Activated CD4-positive, alpha-beta T cell treated with anti-CD3 and anti-CD28 coated beads, Interleukin-2, amount 10 ng/mL, durations not matched to agents 24 days and 14 days (primary cell): ENCODE results near the gene TRIM14. TPM values are rescaled to one million over a fixed set of nuclear protein-coding genes. Genes with fewer than 3 reads are reported as not detected.

Experiments
- DNase-seq: peaks from one replicate; pipeline ENCODE4 v3.0.0; 2022
- H3K27ac Mint-ChIP-seq: one replicate; pipeline ENCODE4 v1.8.0; 2022; ENCODE audit warnings: mild to moderate bottlenecking, mixed read lengths
- H3K27me3 Mint-ChIP-seq: one replicate; pipeline ENCODE4 v1.8.0; 2022; ENCODE audit warnings: mixed read lengths
- H3K36me3 Mint-ChIP-seq: one replicate; pipeline ENCODE4 v1.8.0; 2022; ENCODE audit warnings: low read depth, mild to moderate bottlenecking, mixed read lengths
- H3K4me1 Mint-ChIP-seq: one replicate; pipeline ENCODE4 v1.8.0; 2021; ENCODE audit warnings: mixed read lengths
- H3K4me3 Mint-ChIP-seq: one replicate; pipeline ENCODE4 v1.8.0; 2022; ENCODE audit warnings: mild to moderate bottlenecking, moderate library complexity, mixed read lengths
- H3K9me3 Mint-ChIP-seq: one replicate; pipeline ENCODE4 v1.8.0; 2021; ENCODE audit warnings: mixed read lengths
- intact Hi-C: fragments of 100-400 bp; cut with micrococcal nuclease; formaldehyde crosslinking; loops from one replicate; pipeline ENCODE4 v1.15.1; 2023
- total RNA-seq: library from RNA; stranded (reverse); gene quantifications from 2 replicates; pipeline ENCODE4 v1.2.3, GENCODE V29; 2022

The TRIM14 gene
- total RNA-seq, 1 donor from 2014 or later, result 47.8 TPM

DNA sequence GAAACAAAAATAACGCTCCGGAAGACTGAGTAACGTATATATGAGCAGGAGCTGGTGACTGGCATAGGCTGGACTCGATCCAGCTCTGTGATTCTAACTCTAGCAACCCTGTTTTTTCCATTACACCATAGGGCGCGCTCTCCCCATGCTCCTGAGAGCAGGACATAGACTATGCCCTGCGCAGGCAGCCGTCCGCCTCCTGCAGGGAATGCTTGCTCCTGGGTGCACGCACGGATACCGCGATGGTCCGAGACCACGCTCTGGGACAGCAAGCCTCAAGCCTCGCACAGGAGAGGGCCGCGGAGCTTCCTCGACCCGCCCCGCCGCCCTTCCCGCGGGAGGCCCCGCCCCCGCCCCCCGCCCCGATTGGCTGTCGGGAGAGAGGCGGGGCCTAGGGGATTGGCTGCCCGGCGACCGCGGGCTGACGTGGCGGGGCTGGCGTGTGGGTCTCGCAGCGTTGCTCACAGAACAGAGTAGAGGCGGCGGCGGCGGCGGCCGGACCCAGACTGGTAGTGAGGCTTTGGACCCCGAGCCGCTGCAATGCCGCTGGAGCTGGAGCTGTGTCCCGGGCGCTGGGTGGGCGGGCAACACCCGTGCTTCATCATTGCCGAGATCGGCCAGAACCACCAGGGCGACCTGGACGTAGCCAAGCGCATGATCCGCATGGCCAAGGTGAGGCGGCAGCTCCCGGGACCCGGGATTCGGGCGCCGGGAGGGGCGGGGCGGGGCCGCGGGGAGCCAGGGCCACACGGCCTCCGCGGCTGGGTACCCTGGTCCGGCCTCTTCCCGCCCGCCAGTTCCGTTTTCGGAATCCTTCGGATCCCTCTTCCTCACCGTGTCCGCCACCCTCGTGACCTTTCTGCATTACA lies 62.5 kb downstream of the TRIM14 start, which contains the start of gene NANS:
TSS of gene NANS (plus strand) at position 464 of the 869 bp plus-strand sequence. CDS start at position 541, 77 bp downstream.
- H3K27ac Mint-ChIP-seq, result peak within 1 kb of the TSS; percentile 97
- peaks cover 33% of the 10 kb centered on the region for H3K4me1 Mint-ChIP-seq
- DNase-seq, result peak; percentile 98
- peaks cover 23% of the 10 kb centered on the region for H3K36me3 Mint-ChIP-seq
- H3K27me3 Mint-ChIP-seq, result no peaks in the 10 kb centered on the region
- intact Hi-C loops, result loop anchor here (1.0 to 5.0 kb wide), 6 partner anchors 11 to 200 kb away; partner anchors contain the start of genes ANP32B, CORO2A and TRMO
- peak within 1 kb of the TSS; percentile 93 for H3K4me3 Mint-ChIP-seq
- no peaks in the 10 kb centered on the region for H3K9me3 Mint-ChIP-seq

DNA sequence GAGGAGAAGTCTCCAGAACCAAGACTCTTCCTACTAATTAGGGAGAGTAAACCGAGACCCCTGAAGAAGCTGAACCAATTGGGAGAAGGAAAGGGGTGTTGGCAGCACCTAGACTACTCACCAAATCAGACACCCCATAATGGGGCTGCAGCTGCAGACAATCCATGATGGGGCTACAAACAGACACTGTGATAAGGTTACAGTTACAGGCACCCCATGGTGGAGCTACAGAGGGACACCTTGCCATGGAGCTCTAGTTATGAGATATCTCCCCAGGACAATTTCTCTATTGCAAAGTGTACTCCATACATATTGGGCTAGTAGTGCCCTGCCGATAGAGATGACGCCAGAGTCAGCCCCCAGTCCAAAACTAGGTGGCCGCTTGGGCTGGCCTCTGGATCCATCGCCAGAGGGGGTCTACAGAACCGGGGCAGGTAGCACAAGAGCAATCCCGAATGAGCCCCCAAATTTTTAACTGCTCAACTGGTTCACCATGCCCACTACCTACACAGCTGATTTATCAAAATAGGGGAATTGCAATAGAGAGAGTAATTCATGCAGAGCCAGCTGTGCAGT lies 64.6 kb downstream of the TRIM14 start:
- Mint-ChIP-seq H3K36me3 (peaks cover 18% of the 10 kb centered on the region), H3K4me3 (no peak overlapping the region), H3K27ac (no peak overlapping the region), H3K27me3 (no peaks in the 10 kb centered on the region), H3K9me3 (no peaks in the 10 kb centered on the region), H3K4me1 (peaks cover 41% of the 10 kb centered on the region)
- intact Hi-C loops, result no loop called here
- DNase-seq, result no peak

DNA sequence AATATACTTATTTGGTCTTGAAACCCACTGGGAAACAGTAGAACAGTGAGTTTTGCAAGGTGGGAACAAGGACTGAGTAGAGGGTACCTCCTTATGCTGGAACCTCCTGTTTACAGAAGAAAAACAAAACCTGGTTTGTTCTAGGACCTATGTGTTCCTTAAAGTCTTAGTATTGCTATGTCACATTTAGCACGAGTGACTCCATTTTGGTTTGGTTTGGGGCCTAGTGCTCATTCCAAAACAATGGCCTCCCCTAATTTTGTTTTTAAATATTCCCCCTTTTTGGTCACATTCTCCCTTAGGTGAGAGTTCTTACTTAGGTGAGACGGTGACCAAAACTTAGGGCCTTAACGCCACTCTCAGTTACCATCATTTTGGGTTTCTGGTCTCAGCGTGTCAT lies 68.7 kb downstream of the TRIM14 start:
- peaks cover 43% of the 10 kb centered on the region for H3K4me1 Mint-ChIP-seq
- H3K9me3 Mint-ChIP-seq, result peaks cover 3% of the 10 kb centered on the region
- H3K36me3 Mint-ChIP-seq, result peaks cover 37% of the 10 kb centered on the region
- no peak overlapping the region for H3K4me3 Mint-ChIP-seq
- intact Hi-C loops, result no loop called here
- DNase-seq, result no peak
- no peak overlapping the region for H3K27ac Mint-ChIP-seq
- no peaks in the 10 kb centered on the region for H3K27me3 Mint-ChIP-seq

DNA sequence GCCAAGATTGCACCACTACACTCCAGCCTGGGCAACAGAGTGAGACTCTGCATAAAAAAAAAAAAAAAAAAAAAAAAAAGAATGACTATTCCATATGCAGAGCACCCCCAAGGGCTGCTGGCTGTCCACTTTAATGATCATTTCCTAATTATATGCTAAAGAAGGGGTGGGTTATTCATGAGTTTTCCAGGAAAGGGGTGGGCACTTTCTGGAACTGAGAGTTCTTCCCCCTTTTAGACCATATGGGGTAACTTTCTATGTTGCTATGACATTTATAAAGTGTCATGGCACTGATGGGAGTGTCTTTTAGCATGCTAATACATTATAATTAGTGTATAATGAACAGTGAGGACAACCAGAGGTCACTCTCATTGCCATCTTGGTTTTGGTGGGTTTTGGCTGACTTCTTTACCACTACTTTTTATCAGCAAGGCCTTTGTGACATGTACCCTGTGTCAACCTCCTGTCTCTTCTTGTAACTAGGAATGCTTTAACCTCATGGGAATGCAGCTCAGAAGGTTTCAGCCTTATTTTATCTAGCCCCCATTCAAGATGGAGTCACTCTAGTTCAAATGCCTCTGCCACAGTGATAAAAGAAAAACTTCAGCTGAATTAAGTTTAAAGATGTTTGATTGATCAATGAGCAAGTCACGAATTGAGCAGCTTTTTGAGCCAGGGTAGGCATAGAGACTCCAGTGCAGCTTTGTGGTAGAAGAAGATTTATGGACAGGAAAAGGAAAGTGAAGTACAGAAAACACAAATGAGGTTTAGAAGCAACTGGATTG lies 69.5 kb downstream of the TRIM14 start:
- Mint-ChIP-seq H3K9me3 (peaks cover 8% of the 10 kb centered on the region), H3K27ac (no peak overlapping the region), H3K36me3 (peaks cover 42% of the 10 kb centered on the region), H3K4me1 (peaks cover 43% of the 10 kb centered on the region), H3K27me3 (no peaks in the 10 kb centered on the region), H3K4me3 (peak overlapping the region; percentile 2)
- no peak for DNase-seq
- intact Hi-C loops, result loop anchor here (5.0 kb wide), 1 partner anchor 62 kb away; no protein-coding TSS in a partner anchor

DNA sequence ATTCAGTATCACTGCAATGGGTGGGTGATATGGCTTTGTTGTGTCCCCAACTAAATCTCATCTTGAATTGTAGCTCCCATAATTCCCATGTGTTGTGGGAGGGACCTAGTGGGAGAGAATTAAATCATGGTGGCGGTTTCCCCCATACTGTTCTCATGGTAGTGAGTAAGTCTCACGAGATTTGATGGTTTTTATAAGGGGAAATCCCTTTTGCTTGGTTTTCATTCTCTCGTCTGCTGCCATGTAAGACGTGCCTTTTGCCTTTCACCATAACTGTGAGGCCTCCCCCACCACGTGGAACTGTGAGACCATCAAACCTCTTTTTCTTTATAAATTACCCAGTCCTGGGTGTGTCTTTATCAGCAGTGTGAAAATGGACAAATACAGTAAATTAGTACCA lies 72.0 kb downstream of the TRIM14 start:
- Mint-ChIP-seq H3K4me1 (peaks cover 37% of the 10 kb centered on the region), H3K36me3 (peaks cover 33% of the 10 kb centered on the region), H3K27me3 (no peaks in the 10 kb centered on the region), H3K4me3 (peak overlapping the region; percentile 87), H3K27ac (peak overlapping the region; percentile 62), H3K9me3 (peaks cover 8% of the 10 kb centered on the region)
- intact Hi-C loops, result loop anchor here (5.0 kb wide), 1 partner anchor 60 kb away; no protein-coding TSS in a partner anchor
- no peak for DNase-seq

DNA sequence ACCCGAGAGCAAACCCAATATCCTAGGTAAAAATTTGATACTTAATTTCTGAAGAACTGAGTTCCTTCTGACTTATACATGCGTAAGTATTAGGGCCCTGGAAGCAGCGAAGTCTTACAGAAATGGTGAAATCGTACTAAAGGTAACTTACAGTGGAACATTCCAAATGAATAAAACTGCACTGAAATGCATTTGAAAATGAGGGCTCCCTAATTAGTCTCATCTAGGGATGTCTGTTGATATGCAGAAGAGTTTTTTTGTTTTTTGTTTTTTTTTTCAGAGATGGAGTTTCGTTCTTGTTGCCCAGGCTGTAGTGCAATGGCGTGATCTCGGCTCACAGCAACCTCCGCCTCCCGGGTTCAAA lies 72.9 kb downstream of the TRIM14 start:
- Mint-ChIP-seq H3K9me3 (peaks cover 8% of the 10 kb centered on the region), H3K4me3 (peak overlapping the region; percentile 87), H3K4me1 (peaks cover 32% of the 10 kb centered on the region), H3K36me3 (peaks cover 29% of the 10 kb centered on the region), H3K27me3 (no peaks in the 10 kb centered on the region), H3K27ac (peak overlapping the region; percentile 86)
- DNase-seq, result no peak
- intact Hi-C loops, result loop anchor here (5.0 kb wide), 1 partner anchor 59 kb away; no protein-coding TSS in a partner anchor

DNA sequence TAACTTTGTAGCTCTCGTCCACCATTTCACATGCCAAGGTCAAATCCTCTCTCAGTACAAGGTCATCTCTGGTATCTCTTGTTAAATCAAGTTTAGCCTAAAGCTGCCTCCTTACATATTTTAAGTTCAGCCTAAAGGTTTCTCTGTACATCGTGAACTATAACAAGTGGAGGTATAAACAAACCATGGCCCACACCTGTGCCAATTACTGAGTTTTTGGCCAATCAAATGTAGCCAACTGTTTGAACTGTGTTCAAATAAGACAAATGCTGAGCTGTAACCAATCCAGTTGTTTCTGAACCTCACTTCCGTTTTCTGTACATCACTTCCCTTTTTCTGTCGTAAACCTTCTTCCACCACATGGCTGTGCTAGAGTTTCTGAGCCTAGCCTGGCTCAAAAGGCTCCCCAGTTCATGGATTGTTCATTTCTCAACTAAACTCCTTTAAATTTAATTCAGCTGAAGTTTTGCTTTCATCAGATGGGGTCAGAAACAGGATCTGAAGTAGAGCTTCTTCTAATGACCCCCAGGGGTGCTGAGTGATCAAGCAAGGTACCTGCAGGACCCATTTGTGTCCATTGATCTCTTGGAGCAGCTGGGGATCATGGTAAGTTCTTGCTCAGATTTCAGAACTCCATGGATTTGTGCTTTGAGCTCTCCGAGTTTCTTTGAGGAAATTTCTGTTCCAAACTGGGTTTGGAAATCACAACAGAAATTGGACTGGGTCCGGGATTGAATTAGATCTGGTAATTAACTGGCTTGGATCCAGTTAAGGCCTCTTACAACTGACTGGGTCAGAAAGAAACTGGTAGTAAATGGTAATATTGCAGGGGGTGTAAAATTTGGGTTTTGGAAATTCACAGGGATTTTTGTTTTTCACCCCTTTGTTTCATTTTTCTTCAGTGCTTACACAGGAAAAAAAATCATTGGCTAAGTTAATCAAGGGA lies 73.5 kb downstream of the TRIM14 start:
- DNase-seq, result peak; percentile 87
- intact Hi-C loops, result loop anchor here (1.0 to 5.0 kb wide), 3 partner anchors 11 to 123 kb away; partner anchors contain the start of genes NANS and TRMO
- peak overlapping the region; percentile 86 for H3K27ac Mint-ChIP-seq
- no peaks in the 10 kb centered on the region for H3K27me3 Mint-ChIP-seq
- peaks cover 29% of the 10 kb centered on the region for H3K36me3 Mint-ChIP-seq
- H3K4me1 Mint-ChIP-seq, result peaks cover 28% of the 10 kb centered on the region
- H3K4me3 Mint-ChIP-seq, result peak overlapping the region; percentile 87
- peaks cover 8% of the 10 kb centered on the region for H3K9me3 Mint-ChIP-seq

DNA sequence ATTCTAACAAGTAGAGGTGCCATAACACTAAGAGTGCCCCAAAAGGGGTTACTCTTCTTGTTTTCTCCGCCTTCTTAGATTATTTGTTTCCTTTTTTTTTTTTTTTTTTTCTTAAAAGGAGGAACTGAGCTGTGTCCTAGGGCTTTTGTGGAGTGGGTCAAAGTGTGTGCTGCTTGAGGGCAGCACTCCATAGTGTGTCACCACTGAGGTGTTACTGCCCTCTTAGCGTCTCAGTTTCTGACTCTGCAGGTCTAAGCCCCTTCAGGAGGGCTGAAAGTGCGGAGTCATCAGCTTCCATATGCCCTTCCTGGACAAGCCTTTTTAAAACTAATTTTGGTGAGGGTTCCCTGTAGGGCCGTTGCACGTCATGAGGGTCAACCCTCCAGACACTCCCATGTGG lies 75.1 kb downstream of the TRIM14 start:
- intact Hi-C loops, result no loop called here
- no peaks in the 10 kb centered on the region for H3K27me3 Mint-ChIP-seq
- no peak overlapping the region for H3K27ac Mint-ChIP-seq
- H3K4me3 Mint-ChIP-seq, result no peak overlapping the region
- peaks cover 21% of the 10 kb centered on the region for H3K4me1 Mint-ChIP-seq
- H3K36me3 Mint-ChIP-seq, result peaks cover 26% of the 10 kb centered on the region
- DNase-seq, result no peak
- peaks cover 8% of the 10 kb centered on the region for H3K9me3 Mint-ChIP-seq

DNA sequence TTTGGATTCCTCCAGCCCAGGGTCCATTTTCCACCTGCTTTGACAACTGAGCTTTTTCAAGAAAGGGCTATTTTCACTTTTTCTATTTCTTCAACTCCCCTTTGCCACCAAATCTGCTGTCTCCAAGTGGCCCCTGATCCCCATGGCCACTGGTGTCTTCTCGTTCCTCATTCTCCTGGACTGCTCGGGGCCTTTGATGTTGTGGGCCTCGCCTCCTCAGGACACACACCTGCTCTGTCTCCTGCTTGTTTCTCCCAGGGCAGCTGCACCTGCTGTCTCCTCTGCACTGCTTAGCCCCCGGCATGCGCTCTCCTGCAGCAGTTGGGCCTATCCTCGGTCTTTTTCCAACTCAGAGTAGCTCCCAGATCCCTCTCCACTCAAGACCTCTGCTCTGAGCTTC lies 78.8 kb downstream of the TRIM14 start:
- intact Hi-C loops, result no loop called here
- Mint-ChIP-seq H3K27me3 (no peaks in the 10 kb centered on the region), H3K4me1 (peaks cover 4% of the 10 kb centered on the region), H3K9me3 (peaks cover 3% of the 10 kb centered on the region), H3K27ac (no peak overlapping the region), H3K36me3 (peaks cover 3% of the 10 kb centered on the region), H3K4me3 (no peak overlapping the region)
- no peak for DNase-seq

DNA sequence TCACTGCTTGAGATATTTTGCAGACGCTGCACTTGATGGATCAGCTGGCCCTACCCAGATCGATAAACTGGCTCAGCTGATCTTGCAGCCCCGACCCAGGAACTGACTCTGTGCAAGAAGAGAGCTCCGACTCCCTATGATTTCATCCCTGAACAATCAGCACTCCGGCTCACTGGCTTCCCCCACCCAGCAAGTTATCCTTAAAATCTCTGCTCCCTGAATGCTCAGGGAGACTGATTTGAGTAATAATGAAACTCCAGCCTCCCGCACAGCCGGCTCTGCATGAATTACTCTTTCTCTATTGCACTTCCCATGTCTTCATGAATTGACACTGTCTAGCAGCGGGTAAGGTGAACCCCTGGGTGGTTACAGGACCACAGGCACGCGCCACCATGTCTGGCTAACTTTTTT lies 79.4 kb downstream of the TRIM14 start:
- Mint-ChIP-seq H3K36me3 (no peaks in the 10 kb centered on the region), H3K4me1 (peaks cover 4% of the 10 kb centered on the region), H3K27me3 (no peaks in the 10 kb centered on the region), H3K4me3 (no peak overlapping the region), H3K9me3 (no peaks in the 10 kb centered on the region), H3K27ac (no peak overlapping the region)
- DNase-seq, result no peak
- intact Hi-C loops, result no loop called here

DNA sequence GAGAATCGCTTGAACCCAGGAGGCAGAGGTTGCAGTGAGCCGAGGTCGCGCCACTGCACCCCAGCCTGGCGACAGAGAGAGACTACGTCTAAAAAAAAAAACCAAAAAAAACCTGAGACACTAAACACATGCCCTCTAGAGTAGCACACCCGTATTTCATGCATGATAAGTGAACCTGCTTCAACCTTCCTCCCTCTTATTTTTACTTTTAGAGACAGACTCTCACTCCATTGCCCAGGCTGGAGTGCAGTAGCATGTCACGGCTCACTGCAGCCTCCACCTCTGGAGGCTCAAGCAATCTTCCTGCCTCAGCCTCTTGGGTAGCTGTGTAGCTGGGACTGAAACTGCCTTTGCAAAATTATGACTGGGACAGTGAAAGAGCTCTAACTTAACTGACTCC lies 80.1 kb downstream of the TRIM14 start:
- no peaks in the 10 kb centered on the region for H3K9me3 Mint-ChIP-seq
- no peaks in the 10 kb centered on the region for H3K36me3 Mint-ChIP-seq
- peaks cover 8% of the 10 kb centered on the region for H3K4me1 Mint-ChIP-seq
- no peak overlapping the region for H3K27ac Mint-ChIP-seq
- H3K27me3 Mint-ChIP-seq, result no peaks in the 10 kb centered on the region
- no peak for DNase-seq
- intact Hi-C loops, result no loop called here
- no peak overlapping the region for H3K4me3 Mint-ChIP-seq

DNA sequence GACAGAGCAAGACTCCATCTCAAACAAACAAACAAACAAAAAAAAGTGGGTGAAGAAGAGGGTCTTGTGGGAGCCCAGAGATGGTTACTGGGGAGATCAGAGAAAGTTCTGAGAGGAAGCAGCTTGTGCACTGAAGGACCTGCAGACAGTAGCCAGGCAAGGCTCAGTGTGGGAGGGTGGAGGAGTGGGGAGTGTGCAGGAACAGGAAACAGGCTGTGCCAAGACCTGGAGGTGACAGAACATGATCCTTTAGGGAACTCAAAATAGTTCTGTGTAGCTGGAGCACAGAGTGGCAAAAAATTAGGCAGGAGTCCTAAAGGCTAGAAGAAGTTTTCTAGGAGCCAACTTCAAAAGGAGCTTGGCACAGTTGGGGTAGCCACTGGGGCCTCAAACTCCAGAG lies 81.7 kb downstream of the TRIM14 start:
- Mint-ChIP-seq H3K9me3 (no peaks in the 10 kb centered on the region), H3K4me3 (no peak overlapping the region), H3K27ac (no peak overlapping the region), H3K4me1 (peaks cover 14% of the 10 kb centered on the region), H3K27me3 (no peaks in the 10 kb centered on the region), H3K36me3 (no peaks in the 10 kb centered on the region)
- no peak for DNase-seq
- intact Hi-C loops, result no loop called here
